Erythroblast (primary cell): ENCODE results near the gene MSLN.

Experiments
- GATA1 ChIP-seq: IDR thresholded peaks from 2 replicates; pipeline ENCODE4 v1.6.1; 2011; ENCODE audit warnings: low read depth, mild to moderate bottlenecking, control low read depth, low read length, moderate library complexity
- POLR2A ChIP-seq: IDR thresholded peaks from 2 replicates; pipeline ENCODE4 v1.6.1; 2011; ENCODE audit warnings: mild to moderate bottlenecking, low read length

DNA sequence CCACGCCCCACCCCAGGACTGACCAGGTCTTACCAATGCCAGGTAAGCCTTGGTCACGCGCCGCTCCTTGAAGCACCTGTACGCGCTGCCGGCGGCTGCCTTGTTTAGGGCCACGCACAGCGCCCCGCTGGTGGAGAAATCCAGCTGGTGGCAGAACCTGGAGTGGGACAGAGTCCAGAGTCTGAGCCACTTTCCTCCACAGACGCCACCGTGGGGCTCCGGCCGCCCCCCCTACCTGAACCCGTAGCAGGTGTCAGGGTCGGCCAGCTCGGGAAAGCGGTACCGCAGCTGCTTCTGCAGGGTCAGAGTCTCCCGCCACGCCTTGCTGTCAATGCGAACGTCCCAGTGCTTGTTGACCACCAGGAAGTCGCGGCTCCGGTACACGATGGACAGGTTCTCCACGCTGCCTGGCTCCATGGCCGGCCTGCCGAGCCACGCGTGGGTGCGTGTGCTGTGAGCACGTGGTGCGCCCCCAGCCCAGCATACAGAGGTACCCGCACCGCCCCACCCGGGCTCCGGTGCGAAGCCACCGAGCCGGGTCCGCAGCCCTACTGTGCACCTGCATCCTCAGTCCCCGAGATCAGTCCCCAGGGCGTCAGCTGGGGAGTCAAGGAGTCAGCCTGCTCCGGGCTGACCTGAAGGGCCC, 26.9 kb downstream of the MSLN start:
- no peak for TF ChIP-seq POLR2A
- TF ChIP-seq GATA1 = no peak
